Activated T-cell treated with anti-CD3 and anti-CD28 coated beads for 4 hours (primary cell): Measurements from ENCODE around the gene RBM33.

Experiments
- DNase-seq: peaks from one replicate; pipeline ENCODE4 v3.0.0-alpha.2; 2020

RBM33 gene

DNA sequence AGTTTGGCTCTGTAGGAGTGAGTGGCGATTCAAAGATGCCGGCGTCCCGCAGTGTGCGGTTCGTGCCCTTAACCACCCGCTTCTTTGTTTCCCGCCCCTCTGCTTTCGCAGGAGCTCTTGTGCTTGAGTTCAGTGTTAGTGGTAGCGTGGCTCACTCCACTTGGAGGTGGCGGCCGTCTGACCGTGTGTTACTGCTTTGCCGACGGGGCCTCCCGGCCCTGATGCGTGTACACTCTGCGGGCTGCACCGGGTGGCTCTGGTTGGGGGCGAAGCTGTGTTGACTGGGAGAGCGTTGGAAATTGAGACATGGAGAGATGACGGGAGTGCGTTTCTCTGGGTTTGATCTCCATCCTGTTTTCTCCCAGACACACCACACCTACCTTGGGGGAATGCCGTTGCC, 136.4 kb downstream of the RBM33 start:
- no peak for DNase-seq

DNA sequence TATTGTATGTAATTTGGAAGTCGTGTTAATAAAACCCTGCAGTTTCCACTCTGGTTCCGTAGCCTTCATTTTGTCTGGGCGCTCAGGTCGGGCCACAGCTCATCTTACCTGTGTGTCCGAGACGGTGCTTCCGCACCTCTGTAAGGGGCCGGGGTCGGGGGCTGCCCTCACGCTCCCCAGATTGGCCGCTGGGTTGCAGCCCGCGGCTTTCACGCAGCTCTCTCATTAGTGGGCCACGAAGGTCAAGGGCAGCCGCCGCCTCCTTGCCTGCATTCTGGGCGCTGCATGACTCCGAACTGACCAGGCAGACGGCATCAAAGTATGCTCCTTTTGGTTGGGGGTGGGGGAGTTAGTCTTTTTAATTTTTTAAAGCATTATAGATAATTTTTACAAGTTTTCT, 137.0 kb downstream of the RBM33 start:
- no peak for DNase-seq

DNA sequence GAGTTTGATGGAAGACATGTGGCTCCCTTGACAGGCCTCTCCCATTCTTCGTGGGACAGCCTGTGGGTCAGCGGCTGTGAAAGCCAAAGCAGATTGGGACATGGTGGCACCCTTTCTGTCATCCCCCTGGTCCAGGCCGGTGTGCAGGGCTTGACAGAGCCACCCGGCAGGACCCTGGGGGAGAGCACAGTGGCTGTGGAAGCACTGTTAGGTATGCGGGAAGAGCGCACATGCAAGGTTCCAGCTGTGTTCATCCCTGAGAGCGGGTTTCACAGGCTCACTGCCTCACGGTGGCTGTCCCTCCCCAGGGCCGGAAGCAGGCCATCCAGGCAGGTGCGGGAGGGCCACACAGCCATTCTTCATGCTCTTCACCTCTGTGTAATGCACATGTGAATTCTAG, 138.0 kb downstream of the RBM33 start:
- no peak for DNase-seq

DNA sequence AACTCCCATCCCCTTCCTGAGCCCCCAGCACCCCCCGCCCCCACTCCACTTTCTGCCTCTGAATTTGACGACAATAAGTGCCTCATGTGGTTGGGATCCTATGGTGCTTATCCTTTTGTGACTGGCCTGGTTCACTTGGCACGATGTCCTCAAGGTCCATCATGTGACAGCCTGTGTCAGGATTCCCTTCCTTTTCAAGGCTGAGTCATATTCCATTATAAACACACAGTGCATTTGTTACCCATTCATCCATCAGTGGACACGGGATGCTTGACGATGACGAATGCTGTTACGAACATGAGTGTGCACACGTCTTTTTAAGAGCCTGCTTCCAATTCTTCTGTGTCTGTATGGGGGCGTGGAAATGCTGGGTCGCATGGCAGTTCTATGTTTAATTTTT, 141.1 kb downstream of the RBM33 start:
- DNase-seq, result no peak

DNA sequence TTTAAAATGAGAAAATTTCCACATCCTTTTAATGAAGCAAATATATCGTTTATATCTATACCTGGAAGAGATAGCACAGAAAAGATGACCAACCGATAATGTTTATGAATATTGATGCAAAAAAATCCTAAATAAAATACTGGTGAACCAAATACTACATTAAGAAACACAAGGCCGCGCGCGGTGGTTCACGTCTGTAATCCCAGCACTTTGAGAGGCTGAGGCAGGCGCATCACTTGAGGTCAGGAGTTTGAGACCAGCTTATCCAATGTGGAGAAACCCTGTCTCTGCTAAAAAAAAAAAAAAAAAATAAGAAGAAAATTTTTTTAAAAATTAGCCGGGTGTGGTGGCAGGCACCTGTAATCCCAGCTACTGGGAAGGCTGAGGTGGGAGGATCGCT, 142.0 kb downstream of the RBM33 start:
- no peak for DNase-seq

DNA sequence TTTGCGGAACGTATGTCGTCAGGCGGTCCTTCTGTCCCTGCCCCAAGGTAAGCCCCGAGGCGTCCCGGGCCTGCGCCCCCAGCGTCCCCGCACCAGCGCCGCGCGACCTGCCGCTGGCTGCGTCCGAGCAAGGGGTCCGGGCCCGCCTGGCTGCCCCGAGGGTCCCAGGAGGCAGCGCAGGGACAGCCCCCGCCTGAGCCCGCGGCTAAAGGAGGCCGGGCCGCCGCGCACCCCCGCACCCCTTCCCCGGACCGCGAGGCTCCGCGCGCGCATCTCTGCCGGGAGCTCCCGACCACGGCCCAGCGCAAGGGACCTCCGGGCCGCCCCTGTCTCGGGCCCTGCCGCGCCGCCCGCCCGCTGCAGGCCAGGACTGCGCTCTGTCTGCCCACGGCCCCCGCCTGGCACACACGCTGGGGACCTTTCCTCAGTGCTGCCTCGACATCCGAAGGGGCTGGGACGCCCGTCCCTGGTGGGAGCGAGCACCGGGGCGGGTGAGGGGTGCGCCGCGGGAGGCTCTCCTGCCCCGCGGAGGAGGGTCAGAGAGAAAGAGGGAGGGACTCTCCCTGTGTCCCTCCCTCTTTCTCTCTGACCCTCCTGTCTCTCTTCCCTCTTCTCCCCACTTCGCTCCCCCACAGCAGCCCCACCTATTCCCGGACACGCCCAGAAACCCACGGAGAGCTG, 142.8 kb downstream of the RBM33 start:
- DNase-seq, result no peak

DNA sequence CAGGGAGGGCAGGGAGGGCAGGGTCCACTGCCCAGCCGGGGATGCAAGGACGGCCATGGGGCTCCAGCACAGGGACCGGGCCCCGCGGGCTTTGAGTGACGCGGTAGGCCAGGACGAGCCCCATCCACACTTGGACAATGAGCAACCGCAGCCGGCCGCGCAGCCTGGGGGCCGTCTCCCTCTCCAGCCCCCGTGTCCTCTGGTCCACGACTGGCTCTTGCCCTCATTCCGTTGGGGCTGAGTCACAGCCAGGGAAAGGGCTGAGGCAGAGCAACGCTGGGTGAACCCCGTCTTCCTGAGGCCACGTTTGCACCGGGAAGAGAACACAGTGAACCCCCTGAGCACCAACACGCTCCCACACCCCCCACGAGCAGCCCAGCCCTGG, 144.1 kb downstream of the RBM33 start:
- no peak for DNase-seq

DNA sequence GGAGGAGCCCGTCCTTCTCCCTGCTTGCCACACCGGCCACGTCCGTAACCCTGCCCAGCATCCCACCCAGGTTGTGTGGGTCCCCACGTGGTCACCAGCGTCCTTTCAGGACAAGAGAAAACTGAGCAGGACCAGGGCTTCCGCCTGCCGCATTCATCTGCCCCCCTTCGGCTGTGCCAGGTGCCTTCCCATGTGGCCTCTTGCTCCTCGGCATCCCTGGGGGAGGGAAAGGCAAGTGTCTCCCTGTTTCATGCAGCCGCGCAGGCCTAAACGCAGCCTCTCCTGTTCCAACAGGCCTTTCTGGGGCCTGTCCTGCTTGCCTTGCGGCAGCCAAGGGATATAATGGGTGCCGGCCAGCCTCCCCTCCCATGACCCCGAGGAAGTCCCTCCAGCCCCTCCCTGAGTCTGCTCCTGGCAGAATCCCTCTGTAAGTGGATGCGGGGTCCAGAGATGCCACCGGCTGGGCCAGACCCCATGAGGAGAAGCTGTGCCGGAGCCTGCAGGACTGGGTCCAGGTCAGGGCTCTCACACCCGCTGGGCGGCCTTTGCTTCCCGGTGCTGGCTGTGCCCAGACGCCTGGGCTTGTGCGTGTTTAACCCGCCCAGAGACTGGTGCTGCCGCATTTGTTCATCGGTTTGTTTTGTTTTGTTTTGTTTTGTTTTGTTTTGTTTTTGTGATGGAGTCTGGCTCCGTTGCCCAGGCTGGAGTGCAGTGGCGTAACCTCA, 144.7 kb downstream of the RBM33 start:
- no peak for DNase-seq

DNA sequence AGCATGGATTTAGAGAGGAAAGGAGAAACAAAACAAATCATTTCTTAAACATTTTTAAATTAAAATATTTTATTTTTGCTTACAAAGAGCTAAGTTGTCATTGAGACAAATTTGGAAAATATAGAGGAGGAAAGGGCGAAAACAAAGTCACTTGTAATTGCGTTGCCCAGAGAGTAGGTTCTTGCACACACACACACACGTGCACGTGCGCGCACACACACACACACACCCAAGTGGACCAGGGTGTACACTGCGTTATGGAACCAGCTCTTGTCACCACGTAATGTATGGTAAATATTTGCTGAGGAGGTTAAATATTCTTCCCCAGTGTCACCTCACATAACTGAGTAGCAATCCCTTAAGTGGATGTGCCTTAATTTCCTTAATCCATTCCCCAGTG, 146.2 kb downstream of the RBM33 start:
- no peak for DNase-seq

DNA sequence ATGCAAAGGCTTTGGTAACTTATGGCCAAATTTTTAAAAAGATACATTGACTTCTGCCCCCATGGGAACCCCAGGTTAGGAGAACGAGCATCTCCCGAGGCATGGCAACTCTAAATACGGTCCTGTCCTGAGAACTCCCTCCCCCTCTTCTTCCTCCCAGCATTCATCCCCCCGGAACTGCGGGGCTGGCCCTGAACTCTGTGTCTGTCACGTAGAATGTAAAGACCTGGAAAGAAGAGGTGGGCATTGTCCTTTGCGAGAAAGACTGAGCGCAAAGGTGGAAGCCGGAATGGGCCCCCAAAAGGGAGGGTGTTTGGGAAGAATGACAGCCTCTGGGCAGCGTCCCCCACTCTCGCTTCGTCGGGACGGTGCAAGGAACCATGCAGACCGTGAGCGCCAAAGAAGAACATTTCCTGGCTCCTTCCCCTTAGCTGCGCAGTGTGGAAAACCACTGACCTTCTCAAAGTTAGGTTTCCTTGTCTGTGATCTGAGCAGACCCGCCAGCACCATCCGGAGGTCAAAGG, 146.8 kb downstream of the RBM33 start:
- DNase-seq, result no peak

DNA sequence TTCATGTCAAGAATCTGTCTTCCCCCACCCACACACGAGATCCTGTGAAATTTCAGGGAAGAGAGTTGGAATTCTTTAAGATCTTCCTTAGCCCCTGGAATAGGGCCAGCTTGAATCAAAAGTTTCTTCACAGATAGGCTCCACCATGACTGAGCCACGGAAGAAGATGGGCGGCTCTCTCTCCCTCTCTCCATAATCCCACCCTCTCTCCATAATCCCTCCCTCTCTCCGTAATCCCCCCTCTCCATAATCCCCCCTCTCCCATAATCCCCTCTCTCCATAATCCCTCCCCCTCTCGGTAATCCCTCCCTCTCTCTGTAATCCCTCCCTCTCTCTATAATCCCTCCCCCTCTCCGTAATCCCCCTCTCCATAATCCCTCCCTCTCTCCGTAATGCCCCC, 147.4 kb downstream of the RBM33 start:
- DNase-seq, result no peak

DNA sequence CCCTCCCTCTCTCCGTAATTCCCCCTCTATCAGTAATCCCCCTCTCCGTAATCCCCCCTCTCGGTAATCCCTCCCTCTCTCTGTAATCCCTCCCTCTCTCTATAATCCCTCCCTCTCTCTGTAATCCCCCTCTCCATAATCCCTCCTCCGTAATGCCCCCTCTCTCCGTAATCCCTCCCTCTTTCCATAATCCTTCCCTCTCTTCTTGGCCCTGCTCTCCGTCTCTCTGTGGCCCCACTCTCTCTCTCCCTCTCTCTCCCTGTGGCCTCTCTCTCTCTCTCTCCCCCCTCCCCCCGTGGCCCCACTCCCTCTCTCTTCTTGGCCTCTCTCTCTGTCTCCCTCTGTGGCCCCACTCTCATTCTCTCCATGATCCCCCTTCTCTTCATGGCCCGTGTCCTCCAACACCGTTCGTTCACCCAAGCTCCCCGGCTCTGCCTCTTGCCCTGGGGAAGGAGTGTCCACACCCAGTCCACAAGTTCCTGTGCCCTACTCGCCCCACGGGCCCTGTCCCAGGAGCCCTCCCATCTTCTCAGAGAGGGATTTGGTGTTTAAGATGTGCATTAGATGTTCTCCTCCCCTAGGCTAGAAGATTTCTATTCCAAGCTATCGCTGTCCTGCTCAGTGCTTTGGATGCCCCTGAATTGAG, 148.0 kb downstream of the RBM33 start:
- no peak for DNase-seq

DNA sequence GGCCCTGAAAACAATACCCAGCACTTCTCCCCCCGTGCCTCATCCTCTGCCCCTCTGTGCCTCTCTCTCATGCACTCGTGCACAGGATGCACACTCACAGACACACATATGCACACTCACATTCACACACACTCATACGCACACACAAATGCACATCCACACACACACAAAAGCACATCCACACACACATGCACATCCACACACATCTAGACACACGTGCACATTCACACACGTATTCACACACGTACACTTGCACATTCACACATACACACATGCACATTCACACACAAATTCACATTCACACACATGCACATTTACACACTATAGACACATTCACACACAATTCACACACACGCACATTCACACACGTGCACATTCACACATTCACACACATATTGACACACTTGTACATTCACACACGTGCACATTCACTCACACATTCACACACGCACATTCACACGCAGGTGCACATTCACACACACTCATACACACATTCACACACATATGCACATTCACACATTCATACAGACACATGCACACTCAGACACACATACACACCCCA, 148.6 kb downstream of the RBM33 start:
- DNase-seq, result no peak

DNA sequence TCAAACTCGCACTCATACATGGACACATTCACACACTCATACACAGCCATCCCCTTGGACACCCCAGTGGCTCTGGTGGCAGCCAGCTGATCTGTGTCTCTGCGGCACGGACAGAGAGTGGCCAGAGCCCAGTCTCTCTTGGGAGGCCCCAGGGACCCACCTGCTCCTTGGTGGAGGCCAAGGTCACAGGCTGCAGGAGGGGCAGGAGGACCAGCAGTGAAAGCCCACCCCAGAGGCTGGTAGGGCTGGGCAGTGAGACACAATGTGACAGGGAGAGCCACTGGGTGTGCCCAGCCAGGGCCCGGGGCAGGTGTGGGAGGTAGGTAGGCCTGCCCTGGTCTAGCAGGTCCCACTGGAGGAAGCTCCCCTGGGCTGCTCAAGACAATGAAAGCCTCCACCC, 149.3 kb downstream of the RBM33 start:
- no peak for DNase-seq

DNA sequence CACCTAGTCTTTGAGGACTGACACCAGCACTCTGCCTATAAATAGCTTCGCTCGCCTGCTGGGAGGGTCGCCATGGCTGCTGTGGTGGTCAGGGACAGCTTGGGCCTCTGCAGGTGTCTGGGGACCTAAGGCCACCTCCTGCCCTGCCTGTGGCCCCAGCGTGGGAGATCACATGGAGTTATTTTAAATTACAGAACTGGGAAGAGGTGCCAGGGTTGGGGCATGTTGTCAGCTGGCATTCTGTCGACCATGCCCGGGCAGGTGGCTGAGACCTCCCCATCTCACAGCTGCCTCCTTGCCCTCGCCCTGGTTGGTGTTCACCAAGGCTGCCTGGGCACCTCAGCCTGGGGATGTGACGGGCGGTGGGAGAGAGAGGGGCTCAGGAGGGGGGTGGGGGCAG, 149.7 kb downstream of the RBM33 start:
- no peak for DNase-seq

DNA sequence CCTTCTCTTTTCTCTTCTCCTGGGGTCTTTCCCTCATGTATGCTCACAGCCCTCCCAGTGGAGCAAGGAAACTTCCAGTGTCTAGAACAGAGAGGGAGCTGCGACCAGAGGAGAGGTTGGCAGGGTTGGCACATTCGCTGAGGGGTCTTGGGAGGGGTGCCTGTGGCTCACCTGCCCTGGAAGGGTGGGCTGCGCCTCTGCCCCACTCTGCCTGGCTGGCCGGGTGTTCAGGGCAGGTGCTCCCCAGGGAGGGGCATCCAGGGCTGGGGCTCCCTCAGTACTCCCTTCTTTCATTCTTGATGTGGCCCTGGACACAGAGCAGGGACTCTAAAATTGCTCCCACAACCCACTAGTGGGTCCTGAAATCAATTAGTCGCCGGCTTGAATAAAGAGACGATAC, 150.9 kb downstream of the RBM33 start:
- DNase-seq, result no peak

DNA sequence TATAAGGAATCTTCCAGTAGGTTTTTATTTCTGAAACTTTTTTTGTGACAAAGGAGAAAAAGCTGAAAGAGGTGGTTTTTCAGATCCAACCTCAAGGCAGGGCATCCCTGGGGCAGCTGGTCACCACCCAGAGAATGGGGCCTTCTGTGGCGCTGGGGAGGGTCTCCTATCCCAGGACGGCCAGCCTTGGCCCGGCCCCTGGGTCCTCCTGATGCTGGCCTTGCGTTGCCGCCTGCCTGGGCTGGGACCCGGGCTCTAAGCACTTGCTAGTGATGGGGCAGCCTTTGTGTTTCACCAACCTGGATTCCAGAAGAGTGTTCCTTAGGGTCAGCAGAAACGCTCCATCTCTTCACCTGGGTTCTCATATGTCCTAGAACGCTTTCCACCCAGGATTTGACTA, 151.5 kb downstream of the RBM33 start:
- no peak for DNase-seq

DNA sequence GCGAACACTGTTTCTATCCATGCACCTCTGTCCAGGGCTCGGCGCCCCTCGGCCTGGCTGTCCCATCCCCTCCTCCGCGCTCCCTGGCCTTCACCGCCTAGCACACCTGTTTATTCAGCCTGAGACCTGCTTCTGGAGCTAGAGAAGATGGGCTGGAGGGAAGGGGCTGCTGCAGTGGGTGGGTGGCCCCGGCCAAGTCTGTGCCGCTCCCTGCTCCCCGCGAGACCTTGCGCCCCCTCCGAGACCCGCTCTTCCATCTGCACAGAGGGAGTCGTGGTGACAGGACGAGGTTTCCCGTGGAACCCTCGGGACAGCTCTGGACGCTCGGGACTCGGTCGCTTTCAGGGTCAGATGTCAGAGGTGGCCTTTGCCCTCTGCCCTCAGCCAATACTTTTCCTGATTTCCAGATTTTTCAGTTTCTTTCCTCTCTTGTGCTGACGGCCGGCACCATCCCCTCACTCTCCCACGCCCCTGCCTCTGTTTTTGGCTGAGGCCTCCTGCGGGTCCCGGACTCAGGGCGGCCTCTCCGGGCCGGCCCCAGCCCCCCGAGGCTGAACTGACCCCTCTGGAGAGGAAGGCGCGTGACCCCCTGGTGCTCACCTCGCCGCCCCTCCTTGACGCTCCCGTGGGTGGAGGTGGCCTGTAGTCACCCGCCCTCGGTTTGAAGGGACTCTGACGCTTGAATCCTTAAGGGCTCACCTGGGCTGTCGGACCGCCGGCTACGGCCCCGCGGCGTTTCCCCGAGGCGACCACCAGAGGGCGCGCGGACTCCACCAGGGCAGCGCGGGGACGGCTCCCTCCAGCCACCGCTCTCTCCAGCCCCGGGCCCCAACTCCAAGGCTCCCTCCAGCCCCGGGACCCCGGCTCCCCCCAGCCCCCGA, 152.2 kb downstream of the RBM33 start:
- DNase-seq, result peak; percentile 57

DNA sequence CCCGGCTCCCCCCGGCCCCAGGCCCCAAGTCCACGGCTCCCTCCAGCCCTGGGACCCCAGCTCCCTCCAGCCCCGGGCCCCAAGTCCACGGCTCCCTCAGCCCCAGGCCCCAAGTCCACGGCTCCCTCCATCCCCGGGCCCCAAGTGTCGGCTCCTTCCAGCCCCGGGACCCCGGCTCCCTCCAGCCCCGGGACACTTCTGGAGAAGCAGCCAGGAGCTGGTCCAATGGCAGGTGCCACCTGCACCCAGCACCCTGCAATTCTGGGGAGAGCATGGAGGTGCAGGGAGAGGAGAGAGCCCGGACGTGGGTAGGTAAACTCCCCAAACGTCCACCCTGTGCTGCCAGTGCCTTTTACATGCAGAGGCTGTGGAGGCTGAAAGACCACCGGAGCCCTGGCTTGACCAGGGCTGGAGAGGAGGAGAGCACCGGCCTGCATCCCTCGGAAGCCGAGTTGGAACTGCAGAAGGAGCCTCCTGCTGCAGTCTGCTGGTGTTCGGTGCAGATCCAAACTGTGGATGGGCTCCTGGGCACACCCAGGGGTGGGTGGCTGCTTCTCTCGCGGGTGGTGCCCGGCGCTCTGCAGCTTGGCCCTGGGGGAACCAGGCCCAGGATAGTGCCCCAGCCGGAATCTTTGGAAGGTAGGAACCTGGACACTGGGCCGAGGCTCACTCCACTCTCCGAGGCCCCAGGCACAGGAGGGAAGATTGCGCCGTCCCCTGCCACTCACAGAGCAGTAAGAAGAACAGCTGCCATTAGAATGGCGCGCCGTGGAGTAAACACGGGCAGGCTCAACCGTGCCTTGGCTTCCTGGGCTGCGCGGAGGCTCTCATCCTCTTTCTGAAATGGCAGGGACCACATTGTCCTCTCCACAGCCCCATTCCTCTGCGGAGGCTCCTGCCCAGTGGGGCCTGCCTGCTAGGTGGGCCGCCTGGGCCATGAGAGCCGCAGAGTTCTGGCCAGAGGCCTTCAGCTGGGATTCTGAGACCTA, 153.1 kb downstream of the RBM33 start:
- no peak for DNase-seq

DNA sequence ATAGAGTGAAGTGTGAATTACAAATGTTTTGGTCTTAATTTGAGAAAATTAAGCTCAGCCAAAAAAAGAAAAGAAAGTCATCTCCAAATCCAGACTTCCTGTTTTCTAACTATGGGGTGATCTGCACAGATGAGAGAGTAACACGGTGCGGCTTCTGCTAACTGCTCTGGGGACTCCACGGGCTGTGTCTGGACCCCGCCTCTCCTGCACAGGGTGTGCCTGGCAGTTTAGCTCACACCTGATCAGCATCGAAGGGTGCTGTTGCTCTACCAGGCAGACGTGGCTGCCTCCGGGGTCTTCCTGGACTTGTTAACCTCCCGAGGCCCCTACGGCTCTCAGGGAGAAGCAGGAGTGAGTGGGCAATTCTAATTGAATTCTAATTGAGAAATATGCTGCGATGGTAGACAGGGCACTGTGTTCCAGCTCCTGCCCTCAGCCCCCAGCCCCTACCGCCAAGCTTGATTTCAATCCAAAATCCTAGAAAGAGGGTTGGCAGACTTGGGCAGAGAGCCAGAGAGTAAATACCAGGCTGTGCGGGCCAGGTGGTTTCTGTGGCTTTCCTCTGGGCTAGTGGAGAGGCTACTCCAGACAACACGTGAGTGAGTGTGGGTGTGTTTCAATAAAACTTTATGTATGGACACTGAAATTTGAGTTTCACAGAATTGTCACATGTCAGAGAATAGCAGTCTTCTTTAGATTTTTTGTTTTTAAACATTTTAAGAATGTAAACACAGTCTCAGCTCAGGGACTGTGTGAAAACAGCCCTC, 154.4 kb downstream of the RBM33 start:
- DNase-seq, result no peak

DNA sequence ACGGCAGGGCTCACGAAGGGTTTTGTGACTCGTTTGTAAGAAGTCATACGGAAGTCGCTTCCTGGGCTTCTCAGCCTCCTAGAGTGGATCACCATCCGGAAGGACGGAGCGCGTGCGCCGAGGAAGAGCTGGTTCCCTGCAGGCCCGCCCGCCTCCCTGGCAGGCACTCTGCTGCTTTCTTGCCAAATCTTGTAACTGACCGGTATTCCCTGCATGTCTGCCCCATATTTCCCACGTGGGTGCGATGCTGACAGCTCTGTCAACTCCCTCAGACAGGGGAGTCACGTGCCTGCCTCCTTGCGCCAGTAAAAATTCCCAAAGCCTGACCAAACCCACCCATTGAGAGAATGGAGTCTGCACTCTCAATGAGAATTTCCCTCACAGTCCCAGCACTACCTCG, 155.1 kb downstream of the RBM33 start:
- DNase-seq, result no peak
